RWPE2 (cell line): Measurements from ENCODE around the gene EML4.
"Not testable (repeated sequence)": the region's sequence is repeated elsewhere in the genome, so short reads cannot be mapped to it uniquely, and the experiment has no call there.

Experiments
- ATAC-seq: fragments of 200-7000 bp; cut with Tn5 transposase; 3 replicates; pipeline ENCODE4 v1.9.1; 2021; ENCODE audit warnings: low read depth
- DNase-seq: peaks from one replicate; pipeline ENCODE4 v3.0.0-alpha.2; 2020; ENCODE audit warnings: low spot score
- H3K27ac ChIP-seq: fragments of 450-650 bp; 2 replicates; pipeline ENCODE4 v1.5.1; 2017; ENCODE audit warnings: mild to moderate bottlenecking; ENCODE audit not compliant: poor library complexity, severe bottlenecking
- H3K27me3 ChIP-seq: fragments of 250-450 bp; sonication (Bioruptor Pico); 2 replicates; pipeline ENCODE4 v1.5.1; 2021; ENCODE audit warnings: mild to moderate bottlenecking, moderate library complexity; ENCODE audit not compliant: insufficient read depth, poor library complexity, severe bottlenecking
- H3K36me3 ChIP-seq: fragments of 250-450 bp; sonication (Bioruptor Pico); 2 replicates; pipeline ENCODE4 v1.5.1; 2020; ENCODE audit warnings: low read depth, mild to moderate bottlenecking, moderate library complexity
- H3K4me1 ChIP-seq: fragments of 250-450 bp; sonication (Bioruptor Pico); 2 replicates; pipeline ENCODE4 v1.5.1; 2021; ENCODE audit warnings: mild to moderate bottlenecking, moderate library complexity; ENCODE audit not compliant: insufficient read depth, poor library complexity, severe bottlenecking
- H3K4me3 ChIP-seq: fragments of 250-450 bp; sonication (Bioruptor Pico); 2 replicates; pipeline ENCODE4 v1.5.1; 2021; ENCODE audit warnings: mild to moderate bottlenecking, moderate library complexity; ENCODE audit not compliant: severe bottlenecking
- H3K9me3 ChIP-seq: fragments of 250-450 bp; sonication (Bioruptor Pico); 2 replicates; pipeline ENCODE4 v1.5.1; 2021; ENCODE audit warnings: mild to moderate bottlenecking, moderate library complexity; ENCODE audit not compliant: severe bottlenecking
- CTCF ChIP-seq: fragments of 450-650 bp; IDR thresholded peaks from one replicate; pipeline ENCODE4 v1.5.1; 2017; ENCODE audit warnings: mild to moderate bottlenecking, moderate library complexity; ENCODE audit not compliant: poor library complexity, severe bottlenecking

The EML4 gene

GRCh38 chr2:42331569-42332284 lies 162.6 kb downstream of the EML4 start:
- H3K4me3 ChIP-seq, result no peak overlapping the region
- no peak for DNase-seq
- no peaks in the 10 kb centered on the region for H3K27me3 ChIP-seq
- H3K27ac ChIP-seq, result no peak overlapping the region
- H3K4me1 ChIP-seq, result peaks cover 2% of the 10 kb centered on the region
- no peak for ATAC-seq
- H3K9me3 ChIP-seq, result no peaks in the 10 kb centered on the region
- no peak for TF ChIP-seq CTCF
- H3K36me3 ChIP-seq, result peaks cover 45% of the 10 kb centered on the region

- Histone ChIP-seq H3K9me3 (no peaks in the 10 kb centered on the region), H3K4me3 (no peak overlapping the region), H3K27ac (no peak overlapping the region), H3K36me3 (peaks cover 47% of the 10 kb centered on the region), H3K27me3 (no peaks in the 10 kb centered on the region), H3K4me1 (no peaks in the 10 kb centered on the region)
- no peak for TF ChIP-seq CTCF
- DNase-seq (no peak), ATAC-seq (no peak)
Observed at GRCh38 chr2:42332575-42332974, 163.4 kb downstream of the EML4 start.

GRCh38 chr2:42333579-42333978 lies 164.4 kb downstream of the EML4 start:
- no peak for TF ChIP-seq CTCF
- Histone ChIP-seq H3K36me3 (peaks cover 46% of the 10 kb centered on the region), H3K4me3 (no peak overlapping the region), H3K4me1 (no peaks in the 10 kb centered on the region), H3K9me3 (no peaks in the 10 kb centered on the region), H3K27ac (no peak overlapping the region), H3K27me3 (no peaks in the 10 kb centered on the region)
- ATAC-seq, result no peak
- no peak for DNase-seq

- H3K4me1 ChIP-seq, result no peaks in the 10 kb centered on the region
- no peak overlapping the region for H3K27ac ChIP-seq
- H3K4me3 ChIP-seq, result no peak overlapping the region
- no peaks in the 10 kb centered on the region for H3K27me3 ChIP-seq
- H3K36me3 ChIP-seq, result peaks cover 39% of the 10 kb centered on the region
- ATAC-seq (no peak), DNase-seq (no peak)
- no peaks in the 10 kb centered on the region for H3K9me3 ChIP-seq
- no peak for TF ChIP-seq CTCF
Observed at GRCh38 chr2:42334220-42334619, 165.1 kb downstream of the EML4 start.

- H3K9me3 ChIP-seq, H3K4me3 ChIP-seq, ATAC-seq, H3K4me1 ChIP-seq, DNase-seq, H3K27me3 ChIP-seq, H3K27ac ChIP-seq: not testable (repeated sequence)
- peaks cover 33% of the 10 kb centered on the region for H3K36me3 ChIP-seq
Observed at GRCh38 chr2:42334865-42335264, 165.7 kb downstream of the EML4 start.
